GM12878 (cell line): ENCODE data around the gene ATP13A4. TPM values are rescaled to one million over a fixed set of nuclear protein-coding genes. Genes with fewer than 3 reads are reported as not detected.

Experiments
- ATAC-seq: fragments of 200-7000 bp; cut with Tn5 transposase; 3 replicates; pipeline ENCODE4 v1.9.1; 2020; ENCODE audit warnings: mild to moderate bottlenecking, moderate library complexity
- BruUV-seq: library from RNA; stranded (reverse); fragments of 400-500 nt; replicated peaks from 2 replicates; lab custom pipeline; 2021; lab: Mats Ljungman, UMichigan
- CTCF ChIA-PET: fragments of 300-600 bp; sonication (Branson Sonifier 250); formaldehyde crosslinking; extraction: SDS; loops from one replicate; lab custom pipeline; 2021; ENCODE audit warnings: inconsistent platforms; lab: Yijun Ruan, JAX
- POLR2A ChIA-PET: fragments of 350-600 bp; formaldehyde crosslinking; extraction: SDS; loops from one replicate; lab custom pipeline; 2021; ENCODE audit warnings: inconsistent platforms; lab: Charles Lee
- RAD21 ChIA-PET: fragments of 300-600 bp; sonication (Branson Sonifier 250); formaldehyde crosslinking; loops from one replicate; lab custom pipeline; 2023; ENCODE audit warnings: antibody characterized with exemption; ENCODE audit not compliant: unreplicated experiment; lab: Charles Lee
- SMC1A ChIA-PET: fragments of 300-600 bp; sonication (Branson Sonifier 250); formaldehyde crosslinking; loops from one replicate; lab custom pipeline; 2023; ENCODE audit not compliant: unreplicated experiment, uncharacterized antibody; lab: Charles Lee
- DNase-seq: peaks from one replicate; pipeline ENCODE4 v3.0.0-alpha.2; 2011; ENCODE audit warnings: low read depth, low spot score
- FAIRE-seq: peaks from 3 replicates; lab custom pipeline; 2011; peaks lifted over from hg19 to GRCh38; lab: Jason Lieb, UNC
- H2AFZ ChIP-seq: 2 replicates; pipeline ENCODE4 v1.6.0; 2011; ENCODE audit warnings: low read depth, low read length, control low read depth; ENCODE audit not compliant: control insufficient read depth
- H3K27ac ChIP-seq: 2 replicates; pipeline ENCODE4 v1.5.1; 2011; ENCODE audit warnings: control low read depth; ENCODE audit not compliant: control insufficient read depth, insufficient read depth
- H3K27me3 ChIP-seq, 2 experiments: replicated peaks in 1 of 2; 2 replicates each; pipeline versions ENCODE4 v1.6.0 to v1.6.1; 2011; ENCODE audit warnings: low read length in 1 of 2; ENCODE audit not compliant: control insufficient read depth in 2 of 2, insufficient read depth in 2 of 2
- H3K36me3 ChIP-seq, 2 experiments: 2 replicates each; pipeline ENCODE4 v1.5.1; 2011; ENCODE audit warnings: low read length in 1 of 2; ENCODE audit not compliant: control insufficient read depth in 2 of 2, insufficient read depth in 2 of 2
- H3K4me1 ChIP-seq: 2 replicates; pipeline ENCODE4 v1.6.1; 2011; ENCODE audit warnings: mild to moderate bottlenecking, low read length, moderate library complexity, mixed read lengths; ENCODE audit not compliant: control insufficient read depth, insufficient read depth
- H3K4me2 ChIP-seq: 2 replicates; pipeline ENCODE4 v1.6.0; 2011; ENCODE audit warnings: control low read depth; ENCODE audit not compliant: control insufficient read depth, insufficient read depth
- H3K4me3 ChIP-seq: fragments of 200-600 bp; sonication (generic); 2 replicates; pipeline ENCODE4 v1.5.1; 2016
- H3K79me2 ChIP-seq: 2 replicates; pipeline ENCODE4 v1.6.0; 2011; ENCODE audit warnings: low read length; ENCODE audit not compliant: control insufficient read depth, insufficient read depth
- H3K9ac ChIP-seq: 2 replicates; pipeline ENCODE4 v1.8.0; 2011; ENCODE audit warnings: low read length, control low read depth, mixed read lengths; ENCODE audit not compliant: control insufficient read depth, insufficient read depth
- H3K9me3 ChIP-seq: replicated peaks from 3 replicates; pipeline ENCODE4 v1.5.1; 2011; ENCODE audit warnings: mild to moderate bottlenecking, low read length; ENCODE audit not compliant: control insufficient read depth, insufficient read depth
- H4K20me1 ChIP-seq: 2 replicates; pipeline ENCODE4 v1.6.0; 2011; ENCODE audit not compliant: control insufficient read depth, insufficient read depth
- ATF7 ChIP-seq: fragments of 450-650 bp; IDR thresholded peaks from 2 replicates; pipeline ENCODE4 v1.6.1; 2016; ENCODE audit warnings: low read depth, mild to moderate bottlenecking
- CHD1 ChIP-seq: IDR thresholded peaks from 2 replicates; pipeline ENCODE4 v1.6.1; 2012; ENCODE audit warnings: low read depth, low read length, improper control_type of control experiment
- EGR1 ChIP-seq, 2 experiments: IDR thresholded peaks; 1 replicate in 1 of 2; 2 replicates in 1 of 2; pipeline ENCODE4 v1.6.1; 2011 to 2012; ENCODE audit warnings: low read depth in 2 of 2, low read length in 2 of 2, borderline replicate concordance in 1 of 2, mild to moderate bottlenecking in 1 of 2, moderate library complexity in 1 of 2
- EZH2 ChIP-seq: IDR thresholded peaks from 2 replicates; pipeline ENCODE4 v1.6.1; 2012; ENCODE audit warnings: low read depth, mild to moderate bottlenecking, control low read depth, inconsistent platforms, low read length, borderline replicate concordance; ENCODE audit not compliant: control insufficient read depth
- MEF2B ChIP-seq: fragments of 450-650 bp; IDR thresholded peaks from 2 replicates; pipeline ENCODE4 v1.6.1; 2018; ENCODE audit warnings: mild to moderate bottlenecking, moderate library complexity; ENCODE audit not compliant: partially characterized antibody, poor library complexity, severe bottlenecking
- NFIC ChIP-seq: IDR thresholded peaks from 2 replicates; pipeline ENCODE4 v1.6.1; 2012; ENCODE audit warnings: low read depth, mild to moderate bottlenecking, inconsistent platforms, low read length, moderate library complexity
- NR2C1 ChIP-seq: fragments of 450-650 bp; IDR thresholded peaks from 2 replicates; pipeline ENCODE4 v1.6.1; 2017; ENCODE audit warnings: antibody characterized with exemption, mild to moderate bottlenecking, moderate library complexity
- PAX8 ChIP-seq: fragments of 450-650 bp; IDR thresholded peaks from 2 replicates; pipeline ENCODE4 v1.6.1; 2017; ENCODE audit warnings: mild to moderate bottlenecking, moderate library complexity
- RUNX3 ChIP-seq: IDR thresholded peaks from 2 replicates; pipeline ENCODE4 v1.6.1; 2012; ENCODE audit warnings: low read length, inconsistent platforms
- SIN3A ChIP-seq: IDR thresholded peaks from 2 replicates; pipeline ENCODE4 v1.6.1; 2012; ENCODE audit warnings: low read depth, low read length, improper control_type of control experiment
- SREBF1 ChIP-seq: IDR thresholded peaks from 2 replicates; pipeline ENCODE4 v1.6.1; 2012; ENCODE audit warnings: mild to moderate bottlenecking, low read length
- SUPT20H ChIP-seq: IDR thresholded peaks from 2 replicates; pipeline ENCODE4 v1.6.1; 2011; ENCODE audit warnings: low read depth, mild to moderate bottlenecking, low read length, moderate library complexity, borderline replicate concordance; ENCODE audit not compliant: control insufficient read depth
- USF1 ChIP-seq: IDR thresholded peaks from 2 replicates; pipeline ENCODE4 v1.6.1; 2011; ENCODE audit warnings: borderline replicate concordance, low read depth, mild to moderate bottlenecking, moderate library complexity, mixed read lengths, low read length; ENCODE audit not compliant: insufficient read depth; ENCODE audit errors: extremely low read length
- WGBS: methylation state at CpG from one replicate; pipeline ENCODE4 v1.1.6; 2016; ENCODE audit warnings: low lambda C conversion rate; ENCODE audit not compliant: insufficient replicate concordance, insufficient coverage; ENCODE audit errors: missing lambda C conversion rate; 5-methylcytosine and 5-hydroxymethylcytosine counted together
- in situ Hi-C: fragments of 300-500 bp; cut with MboI; formaldehyde crosslinking; loops from 9 replicates; pipeline ENCODE4 v1.14.3; 2018; ENCODE audit warnings: mixed read lengths
- intact Hi-C: fragments of 100-400 bp; cut with micrococcal nuclease; formaldehyde crosslinking; loops from one replicate; pipeline ENCODE4 v1.14.2; 2022; ENCODE audit not compliant: unreplicated experiment
- polyA plus RNA-seq, 11 experiments: library from polyadenylated mRNA; depleted of rRNA in 4 of 11; unstranded in 6 of 11; stranded (reverse) in 5 of 11; fragments of >200 nt; fragmentation: Nextera tagmentation in 4 of 11; fragmentation: Illumina TruSeq in 1 of 11; extraction: Ambion mirVana in 4 of 11; extraction: Trizol in 1 of 11; gene quantifications; 1 replicate in 1 of 11; 2 replicates in 10 of 11; pipeline versions ENCODE4 v1.2.1 to v1.2.3, GENCODE V29; 2011 to 2016; ENCODE audit warnings: inconsistent platforms in 2 of 11, missing spikeins in 2 of 11, low read depth in 1 of 11
- total RNA-seq, 4 experiments: library from RNA; depleted of rRNA in 3 of 4; stranded (reverse); fragments of >200 nt in 3 of 4; fragmentation: Illumina TruSeq in 1 of 4; extraction: Trizol in 1 of 4; gene quantifications; 2 replicates each; pipeline versions ENCODE4 v1.2.1 to v1.2.3, GENCODE V29; 2013 to 2021
- TF ChIP-seq, protein P1 (sequence below): fragments of 450-650 bp; IDR thresholded peaks from 2 replicates; pipeline ENCODE4 v1.6.1; 2016; ENCODE audit warnings: mild to moderate bottlenecking

Gene ATP13A4
- total and polyA plus RNA-seq, 10 of the 15 experiments (the other 5 are each of a cell fraction or from before 2014, with no cell fraction given): 0.29 to 1.7 (median 1.0) TPM; not detected in 1

- no peak for TF ChIP-seq MEF2B
- no peak for TF ChIP-seq EGR1 (IDR thresholded peaks at IDR 0.05; ENCODE audit: borderline replicate concordance in 1 of 2, low read depth in 2 of 2, low read length in 2 of 2)
- no peak for TF ChIP-seq SUPT20H
- no peak for TF ChIP-seq EZH2
- TF ChIP-seq ATF7: no peak
- CTCF ChIA-PET: no interaction called here
- WGBS: 38% methylated on average over 6 of the region's 6 CpGs
- Histone ChIP-seq H3K9ac (no peak overlapping the region), H2AFZ (no peak overlapping the region), H3K27me3 (no peaks in the 10 kb centered on the region), H3K4me1 (no peaks in the 10 kb centered on the region), H3K27ac (no peak overlapping the region), H3K4me3 (no peak overlapping the region), H3K4me2 (no peak overlapping the region), H3K79me2 (no peaks in the 10 kb centered on the region), H3K9me3 (no peaks in the 10 kb centered on the region), H4K20me1 (no peaks in the 10 kb centered on the region), H3K36me3 (no peaks in the 10 kb centered on the region)
- SMC1A ChIA-PET: no interaction called here
- DNase-seq (no peak), FAIRE-seq (no peak), ATAC-seq (no peak)
- RAD21 ChIA-PET: no interaction called here
- in situ Hi-C loops (no loop called here), intact Hi-C loops (no loop called here)
- BruUV-seq: no TSS peak
- POLR2A ChIA-PET: no interaction called here
These were observed 58.0 kb downstream of the ATP13A4 start for GRCh38 chr3:193496658-193497057.

DNA sequence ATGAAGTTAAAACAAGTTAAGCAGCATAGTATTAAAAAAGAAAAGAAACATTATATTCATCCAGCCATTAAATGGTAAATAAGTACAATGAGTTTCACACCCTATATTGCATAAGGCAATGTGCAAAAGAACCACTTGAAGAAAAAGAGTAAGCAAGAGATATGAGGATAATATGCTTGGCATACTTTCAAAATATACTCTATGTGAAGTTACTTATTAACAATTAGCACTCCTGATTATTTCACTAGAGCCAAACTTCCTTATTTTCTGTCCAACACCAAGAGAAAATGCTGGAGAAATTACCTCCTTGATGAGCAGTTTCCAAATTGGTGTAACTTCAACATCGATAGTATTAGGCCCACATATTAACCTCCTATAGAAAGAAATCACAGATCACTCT is 63.7 kb downstream of the ATP13A4 start:
- no peaks in the 10 kb centered on the region for H4K20me1 ChIP-seq
- ChIA-PET SMC1A (interaction anchor here (1.1 to 1.3 kb wide), 3 partner anchors 8 to 27 kb away, joined by 3 to 6 read pairs (median 3); no protein-coding TSS in a partner anchor), RAD21 (no interaction called here), POLR2A (no interaction called here), CTCF (no interaction called here)
- no peak overlapping the region for H3K4me2 ChIP-seq
- no peaks in the 10 kb centered on the region for H3K4me1 ChIP-seq
- intact Hi-C loops: no loop called here
- no peaks in the 10 kb centered on the region for H3K79me2 ChIP-seq
- DNase-seq: no peak
- ATAC-seq: no peak
- no peak for FAIRE-seq
- no TSS peak for BruUV-seq
- TF ChIP-seq PAX8 (no peak), RUNX3 (no peak), NR2C1 (no peak), USF1 (no peak), CHD1 (no peak), SIN3A (no peak), SREBF1 (no peak), NFIC (no peak)
- TF ChIP-seq, protein P1, sequence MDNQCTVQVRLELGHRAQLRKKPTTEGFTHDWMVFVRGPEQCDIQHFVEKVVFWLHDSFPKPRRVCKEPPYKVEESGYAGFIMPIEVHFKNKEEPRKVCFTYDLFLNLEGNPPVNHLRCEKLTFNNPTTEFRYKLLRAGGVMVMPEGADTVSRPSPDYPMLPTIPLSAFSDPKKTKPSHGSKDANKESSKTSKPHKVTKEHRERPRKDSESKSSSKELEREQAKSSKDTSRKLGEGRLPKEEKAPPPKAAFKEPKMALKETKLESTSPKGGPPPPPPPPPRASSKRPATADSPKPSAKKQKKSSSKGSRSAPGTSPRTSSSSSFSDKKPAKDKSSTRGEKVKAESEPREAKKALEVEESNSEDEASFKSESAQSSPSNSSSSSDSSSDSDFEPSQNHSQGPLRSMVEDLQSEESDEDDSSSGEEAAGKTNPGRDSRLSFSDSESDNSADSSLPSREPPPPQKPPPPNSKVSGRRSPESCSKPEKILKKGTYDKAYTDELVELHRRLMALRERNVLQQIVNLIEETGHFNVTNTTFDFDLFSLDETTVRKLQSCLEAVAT: no peak
- TF ChIP-seq, all 136 proteins: peak for 0
- no peaks in the 10 kb centered on the region for H3K9me3 ChIP-seq
- H3K36me3 ChIP-seq: no peaks in the 10 kb centered on the region
- H3K9ac ChIP-seq: no peak overlapping the region
- no peaks in the 10 kb centered on the region for H3K27me3 ChIP-seq
- H3K27ac ChIP-seq: no peak overlapping the region
- no peak overlapping the region for H2AFZ ChIP-seq
- in situ Hi-C loops: no loop called here
- 83% methylated on average over 1 of the region's 1 CpG for WGBS
- H3K4me3 ChIP-seq: no peak overlapping the region
